ENCODE measurements around the gene B3GALNT1.
A peak's percentile ranks its signal among the peaks of the same experiment; 100 is the strongest.

The B3GALNT1 gene

GRCh38 chr3:161104561-161105551 is at the start of gene B3GALNT1:
Gene B3GALNT1 (minus strand): TSS chr3:161105349. CDS start chr3:161086754, 18,595 bp downstream.
- DNase-seq (ENCODE audit: low read depth), result peak; percentile 11

GRCh38 chr3:161153480-161153879 is 48.3 kb upstream of the B3GALNT1 start:
- no peak for DNase-seq (ENCODE audit: low read depth)

- no peak for DNase-seq (ENCODE audit: low read depth)
Measured at GRCh38 chr3:161150001-161150525, 44.9 kb upstream of the B3GALNT1 start.

- peak; percentile 28 for DNase-seq (ENCODE audit: low read depth)
Measured at GRCh38 chr3:161149529-161149928, 44.4 kb upstream of the B3GALNT1 start.

GRCh38 chr3:161148832-161149475 is 43.8 kb upstream of the B3GALNT1 start:
- DNase-seq (ENCODE audit: low read depth), result peak; percentile 30

- DNase-seq (ENCODE audit: low read depth), result no peak
Measured at GRCh38 chr3:161142486-161142885, 37.3 kb upstream of the B3GALNT1 start.

- no peak for DNase-seq (ENCODE audit: low read depth)
Measured at GRCh38 chr3:161139686-161140085, 34.5 kb upstream of the B3GALNT1 start.

- no peak for DNase-seq (ENCODE audit: low read depth)
Measured at GRCh38 chr3:161137260-161137659, 32.1 kb upstream of the B3GALNT1 start.

- DNase-seq (ENCODE audit: low read depth), result no peak
Measured at GRCh38 chr3:161132391-161132790, 27.2 kb upstream of the B3GALNT1 start.

GRCh38 chr3:161126495-161126894 is 21.3 kb upstream of the B3GALNT1 start:
- no peak for DNase-seq (ENCODE audit: low read depth)

GRCh38 chr3:161117646-161118045 is 12.5 kb upstream of the B3GALNT1 start:
- no peak for DNase-seq (ENCODE audit: low read depth)

GRCh38 chr3:161108840-161109239 is 3.7 kb upstream of the B3GALNT1 start:
- DNase-seq (ENCODE audit: low read depth), result no peak

GRCh38 chr3:161107311-161107710 is 2.2 kb upstream of the B3GALNT1 start:
- DNase-seq (ENCODE audit: low read depth), result no peak

GRCh38 chr3:161103776-161104385 is 1.3 kb downstream of the B3GALNT1 start:
- no peak for DNase-seq (ENCODE audit: low read depth)

GRCh38 chr3:161101609-161102008 is 3.5 kb downstream of the B3GALNT1 start:
- no peak for DNase-seq (ENCODE audit: low read depth)

GRCh38 chr3:161100994-161101393 is 4.2 kb downstream of the B3GALNT1 start:
- DNase-seq (ENCODE audit: low read depth), result no peak

GRCh38 chr3:161096771-161097367 is 8.3 kb downstream of the B3GALNT1 start:
- DNase-seq (ENCODE audit: low read depth), result no peak

GRCh38 chr3:161093895-161094294 is 11.3 kb downstream of the B3GALNT1 start:
- DNase-seq (ENCODE audit: low read depth), result no peak

GRCh38 chr3:161084277-161084676 is 20.9 kb downstream of the B3GALNT1 start:
- DNase-seq (ENCODE audit: low read depth), result no peak

- DNase-seq (ENCODE audit: low read depth), result no peak
Measured at GRCh38 chr3:161083131-161083530, 22.0 kb downstream of the B3GALNT1 start.

- no peak for DNase-seq (ENCODE audit: low read depth)
Measured at GRCh38 chr3:161082063-161082462, 23.1 kb downstream of the B3GALNT1 start.

GRCh38 chr3:161081633-161082032 is 23.5 kb downstream of the B3GALNT1 start:
- DNase-seq (ENCODE audit: low read depth), result no peak
